SIG-M5 treated with dmso at 0.1 percent for 504 hours (cell line): ENCODE results near the gene CASKIN1.

Experiments
- DNase-seq: peaks from one replicate; lab custom pipeline; 2025; ENCODE audit not compliant: unreplicated experiment; lab: John Stamatoyannopoulos, UW

The CASKIN1 gene

GRCh38 chr16:2233872-2234812 is 37.7 kb upstream of the CASKIN1 start:
- no peak for DNase-seq

- no peak for DNase-seq
Observed at GRCh38 chr16:2233046-2233775, 36.8 kb upstream of the CASKIN1 start.

GRCh38 chr16:2232094-2232990 is 35.9 kb upstream of the CASKIN1 start:
- no peak for DNase-seq

- DNase-seq: no peak
Observed at GRCh38 chr16:2231016-2231931, 34.9 kb upstream of the CASKIN1 start.

- no peak for DNase-seq
Observed at GRCh38 chr16:2230376-2230775, 34.0 kb upstream of the CASKIN1 start.

GRCh38 chr16:2229632-2230250 is 33.3 kb upstream of the CASKIN1 start:
- no peak for DNase-seq

- no peak for DNase-seq
Observed at GRCh38 chr16:2229091-2229490, 32.7 kb upstream of the CASKIN1 start.

- no peak for DNase-seq
Observed at GRCh38 chr16:2228161-2228824, 31.9 kb upstream of the CASKIN1 start.

- no peak for DNase-seq
Observed at GRCh38 chr16:2226918-2227317, 30.5 kb upstream of the CASKIN1 start.

- no peak for DNase-seq
Observed at GRCh38 chr16:2226245-2226793, 29.9 kb upstream of the CASKIN1 start.

- DNase-seq: peak; percentile 37
Observed at GRCh38 chr16:2223942-2224486, 27.6 kb upstream of the CASKIN1 start.

GRCh38 chr16:2223221-2223941 is 27.0 kb upstream of the CASKIN1 start, which contains the start of gene E4F1:
TSS of gene E4F1 (plus strand) at chr16:2223591. CDS start at chr16:2223614, 23 bp downstream.
- peak; percentile 99 for DNase-seq

GRCh38 chr16:2216330-2216729 is 19.9 kb upstream of the CASKIN1 start:
- DNase-seq: no peak

- DNase-seq: no peak
Observed at GRCh38 chr16:2214719-2214968, 18.2 kb upstream of the CASKIN1 start, which contains the start of gene PGP. TSS of gene PGP (minus strand) at chr16:2214840. CDS start at chr16:2214777, 63 bp downstream.

- DNase-seq: no peak
Observed at GRCh38 chr16:2213817-2214718, 17.7 kb upstream of the CASKIN1 start.

GRCh38 chr16:2212362-2213324 is 16.2 kb upstream of the CASKIN1 start:
- DNase-seq: peak; percentile 68
